HG02623 (cell line): ENCODE results near the gene IL31RA.

Experiments
- ATAC-seq: cut with Tn5 transposase; IDR thresholded peaks from one replicate; pipeline ENCODE4 v1.9.1; 2021; ENCODE audit warnings: moderate library complexity; ENCODE audit not compliant: unreplicated experiment

IL31RA gene

GRCh38 chr5:55858104-55858503, 6.9 kb downstream of the IL31RA start:
- ATAC-seq, result no peak

GRCh38 chr5:55860288-55860687, 9.1 kb downstream of the IL31RA start:
- no peak for ATAC-seq

- ATAC-seq, result no peak
Observed at GRCh38 chr5:55860709-55861108, 9.6 kb downstream of the IL31RA start.

GRCh38 chr5:55864606-55865541, 13.7 kb downstream of the IL31RA start:
- no peak for ATAC-seq

- ATAC-seq, result no peak
Observed at GRCh38 chr5:55865831-55866230, 14.7 kb downstream of the IL31RA start.

- no peak for ATAC-seq
Observed at GRCh38 chr5:55866485-55866884, 15.3 kb downstream of the IL31RA start.

- ATAC-seq, result no peak
Observed at GRCh38 chr5:55866934-55867333, 15.8 kb downstream of the IL31RA start.

- ATAC-seq, result no peak
Observed at GRCh38 chr5:55868846-55869245, 17.7 kb downstream of the IL31RA start.

- ATAC-seq, result no peak
Observed at GRCh38 chr5:55869847-55870246, 18.7 kb downstream of the IL31RA start.

GRCh38 chr5:55873234-55873633, 22.1 kb downstream of the IL31RA start:
- ATAC-seq, result no peak

GRCh38 chr5:55877655-55878054, 26.5 kb downstream of the IL31RA start:
- ATAC-seq, result no peak

- no peak for ATAC-seq
Observed at GRCh38 chr5:55880453-55880852, 29.3 kb downstream of the IL31RA start.

GRCh38 chr5:55885359-55885758, 34.2 kb downstream of the IL31RA start:
- ATAC-seq, result no peak

- no peak for ATAC-seq
Observed at GRCh38 chr5:55888205-55888604, 37.0 kb downstream of the IL31RA start.

- no peak for ATAC-seq
Observed at GRCh38 chr5:55892479-55892878, 41.3 kb downstream of the IL31RA start.

GRCh38 chr5:55894135-55894534, 43.0 kb downstream of the IL31RA start:
- ATAC-seq, result no peak

GRCh38 chr5:55895346-55895745, 44.2 kb downstream of the IL31RA start:
- no peak for ATAC-seq

- ATAC-seq, result no peak
Observed at GRCh38 chr5:55896238-55896637, 45.1 kb downstream of the IL31RA start.

- ATAC-seq, result no peak
Observed at GRCh38 chr5:55896663-55897062, 45.5 kb downstream of the IL31RA start.

- ATAC-seq, result no peak
Observed at GRCh38 chr5:55897206-55897894, 46.2 kb downstream of the IL31RA start.

GRCh38 chr5:55897905-55898304, 46.7 kb downstream of the IL31RA start:
- ATAC-seq, result no peak

GRCh38 chr5:55899344-55899743, 48.2 kb downstream of the IL31RA start:
- ATAC-seq, result no peak
